ENCODE measurements around the gene SIX2.
"Not testable (repeated sequence)": the region's sequence is repeated elsewhere in the genome, so short reads cannot be mapped to it uniquely, and the experiment has no call there.

SIX2 gene

DNA sequence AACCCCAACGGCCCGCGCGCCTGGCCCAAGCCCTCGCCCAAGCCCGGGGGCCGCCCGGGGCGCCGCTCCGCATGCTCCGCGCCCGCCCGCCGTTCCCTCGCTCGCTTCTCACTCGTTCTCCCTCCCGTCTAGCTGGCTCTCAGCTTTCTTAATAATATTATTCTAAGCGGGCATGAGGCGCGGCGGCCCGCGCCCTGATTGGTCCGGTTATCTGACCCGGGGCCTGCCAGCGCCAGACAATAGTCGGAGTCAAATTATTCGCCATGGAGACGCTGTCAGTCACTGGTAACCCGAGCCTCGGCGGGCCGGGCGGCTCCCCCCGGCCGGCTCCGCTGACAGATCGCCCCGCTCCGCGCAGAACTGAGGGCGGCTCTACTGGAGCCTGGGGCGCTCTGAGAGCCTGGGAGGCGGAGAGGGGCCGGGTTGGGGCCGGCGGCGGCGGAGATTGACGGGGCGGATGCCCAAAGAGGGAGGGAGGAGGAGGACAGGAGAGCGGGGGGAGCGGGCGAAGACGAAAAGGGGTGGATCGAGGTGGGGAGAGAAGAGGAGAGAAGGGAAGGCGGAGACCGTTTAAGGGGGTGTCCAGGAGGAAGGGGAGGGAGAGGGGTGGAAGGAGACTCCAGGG lies at the start of gene SIX2:
TSS of gene SIX2 (minus strand) at position 150 of the 625 bp plus-strand sequence. CDS start 342 bp downstream, outside the sequence.
- DNase-seq, result no peak

DNA sequence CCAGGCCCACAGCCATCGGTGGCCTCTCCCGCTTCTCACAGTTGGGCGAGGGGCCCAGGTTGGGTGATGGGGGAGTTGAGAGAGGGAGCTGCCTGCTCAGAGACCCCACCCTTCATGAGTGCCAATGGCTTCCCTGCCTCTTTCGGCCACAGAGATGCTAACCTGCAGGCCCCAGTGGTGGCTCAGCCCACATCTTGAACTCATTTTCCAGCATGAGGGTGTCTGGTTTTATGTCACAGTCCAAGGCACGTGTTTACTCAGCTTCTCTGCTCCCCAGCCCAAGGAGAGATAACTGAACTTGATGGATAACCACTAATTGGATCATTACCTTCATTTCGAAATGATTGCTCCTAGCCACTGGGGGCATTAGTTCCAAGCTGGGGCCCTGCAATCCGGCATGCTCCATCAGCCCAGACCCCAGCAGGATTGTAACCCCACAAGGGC lies 45.9 kb upstream of the SIX2 start:
- DNase-seq, result no peak

DNA sequence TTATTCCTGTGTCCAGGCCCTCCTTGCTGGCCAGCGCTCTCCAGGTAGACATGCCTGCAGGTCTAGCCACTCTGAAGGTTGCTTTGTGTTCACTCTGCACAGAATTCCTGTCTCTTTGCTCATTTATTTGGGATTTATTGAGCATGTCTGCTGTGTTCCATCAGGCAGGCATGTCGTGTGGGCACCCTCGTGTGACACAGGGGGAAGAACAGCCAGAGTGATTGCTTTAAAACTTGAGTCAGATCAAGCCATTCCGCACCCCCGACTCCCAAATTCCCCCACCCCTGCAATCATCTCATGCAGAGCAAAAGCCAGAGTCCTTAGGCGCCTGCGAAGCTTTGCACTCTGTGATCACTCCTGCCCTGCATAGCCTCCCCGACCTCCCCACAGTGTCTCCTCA lies 44.7 kb upstream of the SIX2 start:
- DNase-seq, result no peak

DNA sequence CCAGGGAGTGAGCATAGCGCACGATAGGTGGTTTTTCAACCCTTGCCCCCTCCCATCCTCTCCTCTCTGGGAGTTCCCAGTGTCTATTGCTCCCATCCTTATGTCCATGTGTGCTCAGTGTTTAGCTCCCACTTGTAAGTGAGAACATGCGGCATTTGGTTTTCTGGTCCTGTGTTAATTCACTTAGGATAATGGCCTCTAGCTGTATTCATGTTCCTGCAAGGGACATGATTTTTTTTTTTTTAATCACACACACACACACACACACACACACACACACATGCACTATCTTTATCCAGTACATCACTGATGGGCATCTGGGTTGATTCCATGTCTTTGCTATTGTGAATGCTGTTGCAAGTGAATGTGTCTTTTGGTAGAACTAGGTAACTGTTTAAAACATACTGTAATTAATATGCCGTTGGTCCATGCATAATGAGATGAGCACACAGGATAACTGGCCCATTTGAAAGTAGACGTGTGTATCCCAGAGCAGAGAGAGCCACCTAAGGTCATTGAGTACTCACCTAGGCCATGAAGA lies 43.2 kb upstream of the SIX2 start:
- no peak for DNase-seq

DNA sequence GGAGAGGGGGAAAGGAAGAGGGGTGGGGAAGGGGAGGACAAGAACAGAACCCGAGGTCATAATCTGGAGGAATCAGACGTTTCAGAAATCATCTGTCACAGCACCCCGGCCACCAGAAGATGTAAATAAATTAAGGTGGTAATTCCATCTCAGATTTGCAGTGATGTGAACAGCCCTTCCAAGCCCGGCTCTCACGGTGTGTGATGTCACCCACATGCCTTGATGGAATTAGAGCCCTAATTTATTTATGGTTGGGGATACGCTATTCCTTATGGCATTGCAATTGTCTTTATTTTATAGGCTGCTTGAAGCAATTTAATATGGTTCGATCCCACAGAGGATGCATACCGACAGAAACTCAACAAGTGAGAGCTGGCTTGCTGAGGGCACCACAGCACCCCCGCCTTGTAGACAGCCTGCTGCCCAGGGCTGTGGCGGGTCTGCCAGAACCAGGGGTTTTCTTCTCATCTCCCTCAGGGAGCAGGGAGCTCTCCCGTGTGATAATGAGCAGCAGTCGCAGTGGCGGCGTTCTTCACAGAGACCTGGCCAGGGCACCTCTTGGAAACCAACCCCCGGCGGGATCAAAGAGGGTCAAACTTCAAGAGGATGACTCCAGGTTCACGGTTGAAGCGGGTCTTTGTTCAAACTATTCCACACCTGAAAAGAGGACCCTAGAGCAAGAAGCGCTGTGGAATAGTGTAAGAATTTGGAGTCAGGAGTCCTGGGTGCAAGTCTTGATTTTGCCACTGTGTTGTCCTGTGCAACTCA lies 40.5 kb upstream of the SIX2 start:
- no peak for DNase-seq

DNA sequence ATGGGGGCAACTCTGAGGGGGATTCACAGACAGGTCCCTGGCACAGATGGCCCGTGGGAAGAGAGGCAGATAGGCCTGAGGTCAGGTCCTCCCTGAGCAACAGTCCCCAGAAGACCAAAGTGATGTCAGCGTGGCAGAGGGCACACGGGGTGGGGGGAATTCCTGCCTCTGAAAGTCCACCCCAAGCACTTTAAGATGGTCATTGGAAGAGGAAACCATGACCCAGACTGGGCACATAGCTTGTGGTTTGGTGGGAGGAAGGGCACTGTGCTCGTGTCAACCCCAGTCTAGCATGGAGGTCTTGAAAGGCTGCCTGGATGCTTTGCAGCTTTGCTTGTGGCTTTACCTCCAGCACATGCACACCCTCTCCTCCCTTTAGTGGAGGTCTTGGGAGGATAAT lies 38.0 kb upstream of the SIX2 start:
- no peak for DNase-seq

DNA sequence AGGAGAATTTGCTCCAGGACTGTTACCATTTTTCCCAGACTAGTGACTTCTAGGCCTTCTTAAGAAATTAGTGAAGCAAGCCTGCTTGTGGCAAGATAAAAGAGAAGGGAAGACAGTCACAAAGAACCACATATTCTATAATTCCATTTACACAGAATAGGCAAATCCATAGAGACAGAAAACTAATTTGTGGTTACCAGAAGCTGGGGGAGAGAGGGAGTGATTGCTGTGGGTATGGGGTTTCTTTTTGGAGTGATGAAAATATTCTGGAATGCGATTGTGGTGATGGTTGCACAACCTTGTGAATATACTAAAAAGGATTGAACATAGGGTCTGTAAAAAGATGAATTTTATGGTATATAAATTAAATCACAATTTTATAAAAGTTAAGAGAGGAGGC lies 37.5 kb upstream of the SIX2 start:
- no peak for DNase-seq

DNA sequence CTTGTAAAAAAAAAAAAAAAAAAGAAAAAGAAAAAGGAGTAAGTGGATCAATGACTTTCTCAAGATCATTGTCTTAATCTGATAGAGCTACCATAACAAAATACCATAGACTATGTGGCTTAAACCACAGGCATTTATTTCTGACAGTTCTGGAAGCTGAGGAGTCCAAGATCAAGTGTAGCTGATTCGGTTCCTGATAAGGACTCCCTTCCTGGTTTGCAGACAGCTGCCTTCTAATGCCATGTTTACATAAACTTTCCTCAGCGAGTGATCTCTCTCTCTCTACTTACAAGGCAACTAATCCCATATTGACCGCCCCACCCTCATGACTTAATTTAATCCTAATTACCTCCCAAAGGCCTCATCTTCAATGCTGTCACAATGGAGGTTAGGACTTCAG lies 36.5 kb upstream of the SIX2 start:
- no peak for DNase-seq

DNA sequence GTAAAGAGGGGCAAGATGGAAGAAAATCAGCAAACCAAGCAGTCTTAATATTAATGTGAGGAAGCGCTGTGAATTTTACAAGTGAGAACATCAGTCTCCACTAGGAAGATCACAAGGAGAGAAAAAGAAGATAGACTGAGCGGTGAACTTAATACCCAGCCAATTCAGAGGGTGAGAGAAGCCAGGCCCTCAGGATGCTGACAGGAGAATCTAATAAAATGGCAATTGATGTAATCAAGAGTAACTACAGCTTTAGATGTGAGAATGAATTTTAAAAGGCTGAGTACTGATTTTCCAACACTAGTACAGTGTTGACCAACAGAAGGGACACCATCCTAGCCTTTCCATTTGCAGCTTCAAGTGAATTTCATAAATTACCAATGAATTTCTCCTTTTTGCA lies 35.7 kb upstream of the SIX2 start:
- no peak for DNase-seq

DNA sequence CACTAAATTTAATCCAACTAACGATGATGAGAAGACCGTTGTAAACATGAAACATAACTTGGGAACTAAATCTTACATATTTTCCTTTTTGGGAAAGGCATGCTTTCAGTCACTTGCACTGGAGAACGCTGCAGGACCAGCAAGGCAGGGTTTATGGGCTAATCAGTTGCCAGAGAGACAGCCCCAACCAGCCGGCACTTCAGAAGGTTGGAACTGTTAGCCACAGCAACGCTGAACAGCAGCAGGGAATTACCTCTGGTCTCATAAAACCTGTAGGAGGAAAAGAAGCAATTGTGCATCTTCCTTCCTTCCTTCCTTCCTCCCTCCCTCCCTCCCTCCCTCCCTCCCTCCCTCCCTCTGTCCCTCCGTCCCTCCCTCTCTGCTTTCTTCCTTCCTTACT lies 33.9 kb upstream of the SIX2 start:
- DNase-seq, result no peak

DNA sequence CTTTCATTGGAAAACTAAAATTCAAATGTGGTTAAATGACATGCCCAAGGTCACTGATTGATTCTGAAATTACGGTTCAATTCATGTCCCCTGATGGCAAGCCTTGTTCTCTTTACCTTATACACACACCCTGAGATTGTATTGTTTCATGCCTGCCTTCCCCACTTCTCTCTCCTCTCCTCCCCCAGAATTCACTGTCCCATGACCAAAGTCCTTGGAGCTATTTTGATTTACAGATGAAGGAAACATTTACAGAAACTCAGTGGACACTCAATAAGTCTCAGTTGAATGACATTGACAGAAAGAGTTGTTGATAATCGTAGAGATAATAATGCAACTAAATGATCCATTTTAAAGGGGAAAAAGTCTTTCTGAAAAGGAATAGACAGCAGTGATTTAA lies 33.1 kb upstream of the SIX2 start:
- DNase-seq, result no peak

DNA sequence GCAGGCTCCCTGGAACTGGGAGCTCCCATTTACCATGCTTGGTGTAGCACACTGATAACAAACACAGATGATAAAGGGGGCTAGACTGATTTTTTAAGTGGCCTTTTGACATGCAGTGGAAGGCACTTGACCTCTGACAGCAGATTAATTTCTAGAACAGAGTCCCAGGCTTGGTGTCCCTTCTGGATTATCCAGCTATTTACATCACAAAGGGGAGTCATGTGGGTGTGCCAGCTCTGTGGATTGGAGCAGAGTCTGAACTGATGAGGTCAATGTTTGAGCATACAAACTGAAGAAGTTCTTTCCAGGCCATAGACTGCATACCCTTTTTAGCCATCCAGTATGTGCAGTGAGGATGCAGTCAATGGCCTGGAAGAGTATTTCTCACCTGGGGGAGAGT lies 31.5 kb upstream of the SIX2 start:
- no peak for DNase-seq

DNA sequence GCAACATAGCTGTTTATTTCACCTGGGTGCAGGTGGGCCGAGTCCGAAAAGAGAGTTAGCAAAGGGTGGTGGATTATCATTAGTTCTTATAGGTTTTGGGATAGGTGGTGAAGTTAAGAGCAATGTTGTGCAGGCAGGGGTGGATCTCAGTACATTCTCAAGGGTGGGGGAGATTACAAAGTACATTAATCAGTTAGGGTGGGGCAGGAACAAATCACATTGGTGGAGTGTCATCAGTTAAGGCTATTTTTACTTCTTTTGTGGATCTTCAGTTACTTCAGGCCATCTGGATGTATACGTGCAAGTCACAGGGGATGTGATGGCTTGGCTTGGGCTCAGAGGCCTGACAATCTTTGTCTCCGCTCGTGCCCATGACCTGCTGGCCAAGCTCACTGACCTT lies 30.6 kb upstream of the SIX2 start:
- DNase-seq, result not testable (repeated sequence)

DNA sequence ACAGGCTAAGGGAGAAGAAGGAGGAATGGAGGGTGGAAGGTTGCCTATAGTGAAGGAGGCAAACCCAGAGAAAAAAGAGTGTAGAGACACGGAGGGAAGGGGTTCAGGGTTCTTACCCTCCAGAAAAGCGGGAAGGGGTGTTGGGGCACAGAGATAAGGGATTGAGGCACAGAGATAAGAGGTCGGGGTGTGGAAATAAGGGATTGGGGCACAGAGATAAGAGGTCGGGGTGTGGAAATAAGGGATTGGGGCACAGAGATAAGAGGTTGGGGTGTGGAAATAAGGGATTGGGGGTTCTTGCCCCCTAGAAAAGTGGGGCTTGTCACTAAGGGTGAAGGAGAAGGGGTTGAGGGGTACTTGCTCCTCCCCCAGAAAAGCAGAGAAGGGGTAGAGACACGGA lies 29.6 kb upstream of the SIX2 start:
- DNase-seq, result not testable (repeated sequence)

DNA sequence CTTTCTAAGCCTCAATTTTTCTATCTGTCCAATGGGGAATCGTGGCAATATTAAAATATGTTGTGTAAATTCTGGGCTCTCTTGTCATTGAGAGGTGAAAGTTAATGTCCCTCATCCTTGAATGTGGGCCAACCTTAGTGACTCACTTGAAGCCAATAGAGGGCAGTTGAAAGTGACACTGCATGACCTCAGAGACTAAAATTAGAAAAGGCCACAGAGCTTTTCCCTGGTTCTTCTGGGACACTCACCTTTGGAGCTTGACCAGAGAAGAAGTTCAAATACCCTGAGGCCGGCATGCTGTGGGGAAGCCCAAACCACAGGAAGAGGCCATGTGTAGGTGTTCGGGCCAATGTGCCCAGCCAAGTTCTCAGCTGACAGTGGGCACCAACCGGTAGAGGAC lies 24.1 kb upstream of the SIX2 start:
- DNase-seq, result no peak

DNA sequence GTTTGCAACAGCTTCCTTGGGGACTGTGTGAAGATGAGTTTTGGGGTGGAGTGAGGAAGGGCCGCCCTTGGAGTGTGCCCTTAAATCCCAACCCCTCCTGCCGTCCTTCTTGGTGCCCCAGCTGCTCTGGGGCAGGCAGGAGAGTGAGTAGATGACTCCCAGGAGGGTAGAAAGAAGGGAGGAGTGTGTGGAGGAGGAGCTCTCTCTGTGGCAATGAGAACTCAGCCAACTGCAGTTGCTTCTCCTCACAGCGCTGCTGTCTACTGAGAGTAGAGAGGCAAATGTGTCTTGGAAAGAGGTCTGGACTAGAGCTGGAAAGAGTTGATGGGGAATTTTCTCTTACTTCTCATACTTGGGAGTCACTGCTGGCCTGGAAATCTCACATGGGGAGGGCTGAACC lies 21.8 kb upstream of the SIX2 start:
- DNase-seq, result no peak

DNA sequence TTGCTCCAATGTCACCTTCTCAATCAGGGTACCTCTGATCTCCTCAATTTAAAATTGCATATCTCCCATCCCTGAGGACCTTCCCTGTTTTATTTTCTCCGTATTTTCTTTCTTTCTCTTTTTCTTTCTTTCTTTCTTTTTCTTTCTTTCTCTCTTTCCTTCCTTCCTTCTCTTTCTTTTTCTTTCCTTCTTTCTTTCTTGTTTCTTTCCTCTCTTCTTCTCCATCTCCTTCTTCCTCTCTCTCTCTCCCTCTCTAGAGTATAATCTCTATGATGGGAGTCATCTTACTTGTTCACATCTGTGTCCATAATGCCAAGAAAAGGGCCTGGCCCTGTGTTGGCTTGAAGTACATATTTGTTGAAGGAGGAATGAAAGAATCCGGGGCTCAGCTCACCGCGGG lies 21.3 kb upstream of the SIX2 start:
- no peak for DNase-seq

DNA sequence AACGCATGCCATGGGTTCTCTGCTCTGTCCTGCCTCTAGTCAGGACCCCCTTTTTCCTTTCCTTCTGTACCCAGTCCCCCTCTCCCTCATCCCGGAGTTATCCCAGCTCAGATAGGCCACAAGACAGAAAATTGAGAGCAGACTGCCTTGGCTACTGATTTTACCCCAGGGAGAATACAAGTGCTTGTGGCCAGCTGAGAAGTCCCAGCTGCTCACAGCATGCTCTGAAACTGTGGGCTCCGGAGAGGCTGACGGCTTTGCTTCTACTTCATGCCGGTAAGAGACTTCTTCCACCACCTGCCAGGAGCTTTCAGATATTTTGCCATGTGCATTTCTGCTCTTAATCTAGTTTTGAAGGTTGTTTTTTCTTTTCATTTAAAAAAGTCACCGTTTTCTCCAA lies 20.0 kb upstream of the SIX2 start:
- DNase-seq, result no peak

DNA sequence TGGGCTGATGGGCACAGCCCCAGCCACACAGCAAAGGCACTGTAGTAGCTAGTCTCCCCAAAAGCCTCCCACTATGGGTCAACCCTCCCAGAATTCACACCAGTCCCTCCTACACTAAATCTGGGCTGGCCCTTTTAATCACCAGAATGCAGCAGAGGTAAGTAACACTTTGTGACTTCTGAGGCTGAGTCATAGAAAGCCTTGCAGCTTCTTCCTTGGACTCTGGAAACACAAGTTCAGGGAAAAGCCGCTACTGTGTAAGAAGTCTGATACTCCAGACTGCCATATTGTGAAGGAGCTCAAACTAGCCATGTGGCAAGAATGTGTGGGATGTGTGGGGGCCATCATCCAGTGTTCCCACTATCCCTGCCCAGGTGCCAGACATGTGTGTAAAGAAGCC lies 19.0 kb upstream of the SIX2 start:
- no peak for DNase-seq

DNA sequence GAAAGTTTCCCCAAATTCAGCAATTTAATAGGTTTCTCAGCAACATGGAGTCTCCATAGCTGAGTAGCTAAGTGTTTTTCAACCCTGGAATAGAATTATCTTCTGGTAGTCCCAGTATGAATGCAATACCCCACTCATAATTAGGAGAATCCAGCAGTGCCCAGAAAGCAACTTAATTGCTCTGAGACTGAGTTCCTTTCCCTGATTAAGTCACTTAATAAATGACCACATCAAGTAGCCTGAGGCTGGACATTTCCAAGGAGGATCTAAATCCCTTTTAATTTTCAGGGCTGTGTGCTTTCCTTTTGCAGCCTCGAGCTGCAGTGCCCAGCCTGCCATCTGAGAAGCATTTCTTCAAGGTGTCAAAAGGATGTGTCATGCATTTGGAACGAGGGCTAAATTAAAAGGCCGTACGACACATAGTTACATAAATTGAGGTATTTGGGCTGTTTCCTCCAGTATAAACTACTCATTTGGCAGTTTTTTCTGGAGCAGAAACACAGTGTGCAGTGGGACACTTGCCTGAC lies 17.7 kb upstream of the SIX2 start:
- no peak for DNase-seq

DNA sequence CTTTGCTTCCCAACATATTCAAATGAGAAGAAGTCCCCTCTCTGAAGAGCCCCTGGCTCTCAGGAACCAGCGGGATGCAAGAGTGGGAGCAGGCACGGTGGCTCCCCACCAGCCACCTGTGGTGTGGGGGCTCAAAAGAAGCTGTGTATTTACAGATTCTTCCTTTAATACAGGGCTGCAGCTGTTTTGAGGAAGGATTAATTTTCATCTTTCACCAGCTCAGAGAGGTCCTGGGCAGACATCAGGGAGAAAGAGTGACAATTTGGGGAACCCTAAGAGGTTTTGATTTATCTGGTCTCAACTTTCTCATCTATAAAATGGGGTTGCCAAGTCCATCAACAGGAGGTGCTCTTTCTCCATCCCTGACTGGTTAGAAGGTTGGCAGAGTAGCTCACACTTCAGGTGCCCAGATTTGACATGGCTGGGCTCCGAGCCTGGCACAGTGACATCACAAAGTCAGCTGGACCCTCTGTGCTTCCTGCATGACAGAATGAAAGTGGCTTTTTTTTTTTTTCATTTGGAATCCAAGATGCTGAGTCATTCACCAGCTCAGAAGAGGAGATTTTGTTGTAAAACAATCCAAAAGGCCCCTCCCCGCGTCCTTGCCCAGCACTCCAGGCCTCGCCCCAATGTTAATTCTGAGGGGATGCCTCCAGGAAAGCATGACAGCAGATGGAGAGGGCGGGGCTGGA lies 15.5 kb upstream of the SIX2 start:
- DNase-seq, result no peak

DNA sequence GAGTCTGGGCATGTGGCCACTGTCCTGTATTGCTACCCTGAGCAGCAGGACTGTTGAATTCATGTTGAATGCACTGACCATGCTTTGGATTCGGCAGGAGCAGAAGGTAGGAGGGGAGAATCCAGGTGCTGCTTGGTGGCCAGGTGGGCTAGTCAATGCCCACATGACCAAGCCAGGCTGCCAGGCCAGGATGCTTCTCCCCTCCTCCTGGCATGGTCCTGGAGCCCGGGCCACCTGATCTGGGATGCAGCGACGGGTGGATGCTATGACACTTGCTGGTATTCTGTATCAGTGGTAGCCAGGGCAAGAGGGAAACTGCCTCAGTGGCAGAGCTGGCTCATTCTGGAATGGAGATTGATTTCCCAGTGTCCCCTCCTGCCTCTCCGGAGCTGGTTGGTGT lies 14.8 kb upstream of the SIX2 start:
- no peak for DNase-seq

DNA sequence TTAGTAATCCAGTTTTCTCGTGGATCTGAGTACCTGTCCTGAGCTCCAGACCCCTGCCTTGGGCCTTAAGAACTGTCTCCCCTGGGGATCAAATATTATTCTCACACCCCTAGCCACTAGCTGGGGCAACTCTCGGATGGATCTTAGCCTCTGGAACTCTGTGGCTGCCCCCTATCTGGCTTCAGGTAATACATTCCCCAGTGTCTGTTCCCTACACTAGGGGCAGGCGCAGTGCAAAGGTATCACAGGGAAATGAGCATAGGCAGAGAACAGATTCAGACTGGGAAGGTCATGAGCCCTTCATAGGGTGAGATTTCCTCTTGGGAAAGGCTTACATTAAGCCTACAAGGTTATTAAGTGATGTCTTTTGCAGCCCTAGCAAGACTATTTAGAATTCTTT lies 11.2 kb upstream of the SIX2 start:
- DNase-seq, result no peak

DNA sequence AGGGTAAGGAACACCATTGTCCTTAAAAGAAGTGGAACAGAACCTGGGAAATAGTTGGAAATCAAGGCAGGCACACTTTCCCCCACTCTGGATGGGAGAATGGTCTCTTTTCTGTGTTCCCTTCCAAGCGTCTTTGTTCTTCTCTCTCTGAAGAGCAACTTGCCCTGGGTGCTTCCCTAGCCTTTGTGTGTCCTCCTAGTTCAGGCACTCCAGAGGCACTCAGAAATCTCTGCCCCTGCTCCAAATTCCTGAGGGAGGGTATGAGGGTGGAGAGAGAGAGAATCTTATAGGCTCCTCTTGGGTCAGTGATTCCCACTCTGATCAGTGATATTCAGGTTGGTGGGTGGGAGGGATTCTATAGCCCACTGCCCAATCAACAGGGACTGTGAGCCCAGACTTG lies 8.8 kb upstream of the SIX2 start:
- DNase-seq, result no peak

All from stimulated activated CD4-positive, alpha-beta T cell treated with anti-CD3 and anti-CD28 coated beads, Interleukin-4, amount 100 ng/mL, for 24 hours (primary cell).